ENCODE measurements around the gene F8.

- TF ChIP-seq CTCF (tag by site-specific recombination; IDR thresholded peaks at IDR 0.05) (no peak), ZBTB26 (tag by site-specific recombination; optimal IDR thresholded peaks at IDR 0.05) (no peak), ZNF426 (tag by site-specific recombination; IDR thresholded peaks at IDR 0.05) (no peak), ZNF302 (tag by site-specific recombination; IDR thresholded peaks at IDR 0.05; ENCODE audit: low read depth) (no peak), ZNF292 (tag by site-specific recombination; IDR thresholded peaks at IDR 0.05; ENCODE audit: borderline replicate concordance, low read depth) (no peak), ZNF654 (tag by site-specific recombination; IDR thresholded peaks at IDR 0.05; ENCODE audit: low read depth) (no peak), ZNF629 (tag by site-specific recombination; IDR thresholded peaks at IDR 0.05) (no peak), ZFHX2 (tag by site-specific recombination; conservative IDR thresholded peaks at IDR 0.05) (peak; percentile 91), SETDB1 (IDR thresholded peaks at IDR 0.05; ENCODE audit: insufficient read length, low read length) (no peak), ZNF248 (tag by site-specific recombination; IDR thresholded peaks at IDR 0.05) (no peak), RBAK (tag by site-specific recombination; IDR thresholded peaks at IDR 0.05) (no peak)
Measured at GRCh38 chrX:154799556-154800348, 222.8 kb downstream of the F8 start.

All from HEK293 (cell line).